A549 (cell line): ENCODE data around the gene KLRD1.

Experiments used
- CBX8 ChIP-seq: fragments of 200-600 bp; sonication (generic); IDR thresholded peaks from 2 replicates; pipeline ENCODE4 v1.6.1; 2016
- TF ChIP-seq, protein P1 (sequence below): fragments of >200 bp; sonication (Bioruptor Twin); formaldehyde crosslinking; IDR thresholded peaks from 3 replicates; pipeline ENCODE4 v1.5.1; 2016

DNA sequence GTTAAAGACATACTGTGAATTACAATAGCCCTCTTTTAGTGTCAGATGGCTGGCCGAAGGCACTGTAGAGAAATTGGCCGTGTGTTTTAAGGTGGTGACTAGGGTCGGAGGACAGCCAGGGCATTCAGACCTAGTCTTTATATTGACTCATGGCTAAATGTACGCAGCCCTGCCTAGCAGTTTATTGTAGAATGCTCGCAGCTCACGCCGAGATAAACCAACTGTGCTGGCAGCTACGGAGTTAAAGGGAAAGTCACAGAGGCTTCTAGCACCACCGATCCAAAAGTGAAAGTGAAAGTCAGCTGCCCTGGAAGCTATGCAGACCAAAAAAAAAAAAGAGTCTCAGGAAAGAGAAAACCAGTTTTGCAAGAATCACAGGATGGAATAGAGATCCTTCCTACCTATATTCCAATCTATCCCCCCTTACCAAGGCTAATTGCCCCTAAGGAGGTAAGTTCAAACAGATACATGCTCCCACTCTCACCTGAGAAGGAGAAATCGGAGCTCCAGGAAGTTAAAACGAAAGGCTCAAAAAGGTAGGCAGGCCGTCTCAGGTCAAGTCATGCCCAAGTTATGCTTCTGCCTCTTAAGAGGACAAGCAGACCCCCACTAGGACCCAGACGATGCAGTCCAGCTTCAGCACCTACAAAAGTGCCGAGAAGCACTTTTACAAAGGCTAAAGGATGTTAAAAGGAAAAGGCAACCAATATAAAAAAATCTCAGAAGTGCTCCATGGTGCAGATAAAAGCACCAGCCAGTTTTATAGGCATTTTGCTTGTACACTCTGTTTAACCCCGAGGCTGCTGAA, 57.3 kb downstream of the KLRD1 start:
- TF ChIP-seq, protein P1, sequence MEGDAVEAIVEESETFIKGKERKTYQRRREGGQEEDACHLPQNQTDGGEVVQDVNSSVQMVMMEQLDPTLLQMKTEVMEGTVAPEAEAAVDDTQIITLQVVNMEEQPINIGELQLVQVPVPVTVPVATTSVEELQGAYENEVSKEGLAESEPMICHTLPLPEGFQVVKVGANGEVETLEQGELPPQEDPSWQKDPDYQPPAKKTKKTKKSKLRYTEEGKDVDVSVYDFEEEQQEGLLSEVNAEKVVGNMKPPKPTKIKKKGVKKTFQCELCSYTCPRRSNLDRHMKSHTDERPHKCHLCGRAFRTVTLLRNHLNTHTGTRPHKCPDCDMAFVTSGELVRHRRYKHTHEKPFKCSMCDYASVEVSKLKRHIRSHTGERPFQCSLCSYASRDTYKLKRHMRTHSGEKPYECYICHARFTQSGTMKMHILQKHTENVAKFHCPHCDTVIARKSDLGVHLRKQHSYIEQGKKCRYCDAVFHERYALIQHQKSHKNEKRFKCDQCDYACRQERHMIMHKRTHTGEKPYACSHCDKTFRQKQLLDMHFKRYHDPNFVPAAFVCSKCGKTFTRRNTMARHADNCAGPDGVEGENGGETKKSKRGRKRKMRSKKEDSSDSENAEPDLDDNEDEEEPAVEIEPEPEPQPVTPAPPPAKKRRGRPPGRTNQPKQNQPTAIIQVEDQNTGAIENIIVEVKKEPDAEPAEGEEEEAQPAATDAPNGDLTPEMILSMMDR = no peak
- no peak for TF ChIP-seq CBX8
